K562 treated with DMSO at 1 percent for 4 hours (cell line): Measurements from ENCODE around the gene SREK1. TPM values are rescaled to one million over a fixed set of nuclear protein-coding genes. Genes with fewer than 3 reads are reported as not detected.

Experiments used
- total RNA-seq: library from RNA; unstranded; fragments of 300-600 nt; gene quantifications from 2 replicates; pipeline ENCODE4 v1.2.3, GENCODE V29; 2022; ENCODE audit not compliant: insufficient read depth

The SREK1 gene, protein sequence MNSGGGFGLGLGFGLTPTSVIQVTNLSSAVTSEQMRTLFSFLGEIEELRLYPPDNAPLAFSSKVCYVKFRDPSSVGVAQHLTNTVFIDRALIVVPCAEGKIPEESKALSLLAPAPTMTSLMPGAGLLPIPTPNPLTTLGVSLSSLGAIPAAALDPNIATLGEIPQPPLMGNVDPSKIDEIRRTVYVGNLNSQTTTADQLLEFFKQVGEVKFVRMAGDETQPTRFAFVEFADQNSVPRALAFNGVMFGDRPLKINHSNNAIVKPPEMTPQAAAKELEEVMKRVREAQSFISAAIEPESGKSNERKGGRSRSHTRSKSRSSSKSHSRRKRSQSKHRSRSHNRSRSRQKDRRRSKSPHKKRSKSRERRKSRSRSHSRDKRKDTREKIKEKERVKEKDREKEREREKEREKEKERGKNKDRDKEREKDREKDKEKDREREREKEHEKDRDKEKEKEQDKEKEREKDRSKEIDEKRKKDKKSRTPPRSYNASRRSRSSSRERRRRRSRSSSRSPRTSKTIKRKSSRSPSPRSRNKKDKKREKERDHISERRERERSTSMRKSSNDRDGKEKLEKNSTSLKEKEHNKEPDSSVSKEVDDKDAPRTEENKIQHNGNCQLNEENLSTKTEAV
- 25.9 and 35.0 TPM in 2 replicates for total RNA-seq

DNA sequence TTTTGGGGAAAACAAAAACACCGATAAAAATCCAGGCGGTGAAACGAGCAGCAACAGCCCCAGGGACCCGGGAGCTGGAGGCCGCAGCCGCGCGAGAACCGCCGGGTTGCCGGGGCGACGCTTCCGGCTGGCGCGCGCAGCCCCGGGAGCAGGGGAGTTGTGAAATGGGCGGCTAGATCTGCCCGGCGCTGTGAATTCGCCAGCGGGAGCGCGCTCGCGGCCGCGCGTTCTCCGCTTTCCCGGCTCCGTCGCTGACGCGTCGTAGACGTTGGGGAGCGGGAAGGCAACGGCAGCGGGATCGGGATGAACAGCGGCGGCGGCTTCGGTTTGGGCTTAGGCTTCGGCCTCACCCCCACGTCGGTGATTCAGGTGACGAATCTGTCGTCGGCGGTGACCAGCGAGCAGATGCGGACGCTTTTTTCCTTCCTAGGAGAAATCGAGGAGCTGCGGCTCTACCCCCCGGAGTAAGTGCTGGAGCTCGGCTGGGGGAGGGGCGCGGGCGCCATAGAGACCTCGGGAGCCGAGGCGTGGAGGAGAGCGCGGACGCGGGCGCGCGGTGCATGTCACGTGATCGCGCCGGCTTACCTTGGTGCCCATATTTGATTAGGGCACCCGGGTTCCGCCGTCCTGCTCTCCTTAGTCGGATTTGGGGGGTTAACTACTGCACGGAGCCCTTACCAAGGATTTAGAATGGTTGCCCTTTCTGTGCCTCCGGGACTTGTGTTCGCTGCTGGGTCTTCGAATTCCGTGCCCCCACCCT is at the start of gene SREK1:
Gene SREK1 (plus strand): TSS at position 227 of the 760 bp plus-strand sequence. CDS start 77 bp downstream, at position 304.

Other genes with a start within 250 kb of the SREK1 start
- 16.6 and 20.5 TPM in 2 replicates for gene ERBIN, start 217.7 kb upstream of the SREK1 start, total RNA-seq